Measurements from ENCODE around the gene GRM1.

GRCh38 chr6:146240807-146241206, 211.9 kb downstream of the GRM1 start:
- no peak for TF ChIP-seq CTCF (IDR thresholded peaks at IDR 0.05)
- TF ChIP-seq POLR2AphosphoS5 (IDR thresholded peaks at IDR 0.05; ENCODE audit: insufficient read depth in 1 of 2, low read depth in 1 of 2): no peak
